Measurements from ENCODE around the gene ZNF516.

The ZNF516 gene

GRCh38 chr18:76449111-76449453 is 46.0 kb downstream of the ZNF516 start:
- Histone ChIP-seq H3F3A (ENCODE audit: control insufficient read depth, insufficient read depth) (0 out of 2 replicates have a peak, but pooled peaks cover 3% of the 10 kb centered on the region), H3K36me3 (ENCODE audit: control insufficient read depth, low read length) (peaks cover 2% of the 10 kb centered on the region), H3K27ac (ENCODE audit: low read depth, low read length) (no peak overlapping the region), H3K79me2 (ENCODE audit: control insufficient read depth, low read length) (peaks cover 100% of the 10 kb centered on the region), H4K20me1 (ENCODE audit: control insufficient read depth, insufficient read depth, low read depth, low read length) (peaks cover 12% of the 10 kb centered on the region; the same call in 1 of the 2 replicates), H3K4me1 (ENCODE audit: control insufficient read depth, low read length) (peaks cover 35% of the 10 kb centered on the region), H3K9me3 (ENCODE audit: control insufficient read depth, insufficient read depth, low read length) (no peaks in the 10 kb centered on the region), H3K4me2 (ENCODE audit: low read length) (no peak overlapping the region), H3K27me3 (ENCODE audit: control insufficient read depth, low read length) (no peaks in the 10 kb centered on the region), H3K9me2 (replicated peaks; ENCODE audit: control insufficient read depth, low read length) (no peaks in the 10 kb centered on the region), H3K4me3 (ENCODE audit: low read length) (no peak overlapping the region)
- no peak for TF ChIP-seq EZH2phosphoT487 (IDR thresholded peaks at IDR 0.05; ENCODE audit: borderline replicate concordance, low read length)
- TF ChIP-seq, protein P1, sequence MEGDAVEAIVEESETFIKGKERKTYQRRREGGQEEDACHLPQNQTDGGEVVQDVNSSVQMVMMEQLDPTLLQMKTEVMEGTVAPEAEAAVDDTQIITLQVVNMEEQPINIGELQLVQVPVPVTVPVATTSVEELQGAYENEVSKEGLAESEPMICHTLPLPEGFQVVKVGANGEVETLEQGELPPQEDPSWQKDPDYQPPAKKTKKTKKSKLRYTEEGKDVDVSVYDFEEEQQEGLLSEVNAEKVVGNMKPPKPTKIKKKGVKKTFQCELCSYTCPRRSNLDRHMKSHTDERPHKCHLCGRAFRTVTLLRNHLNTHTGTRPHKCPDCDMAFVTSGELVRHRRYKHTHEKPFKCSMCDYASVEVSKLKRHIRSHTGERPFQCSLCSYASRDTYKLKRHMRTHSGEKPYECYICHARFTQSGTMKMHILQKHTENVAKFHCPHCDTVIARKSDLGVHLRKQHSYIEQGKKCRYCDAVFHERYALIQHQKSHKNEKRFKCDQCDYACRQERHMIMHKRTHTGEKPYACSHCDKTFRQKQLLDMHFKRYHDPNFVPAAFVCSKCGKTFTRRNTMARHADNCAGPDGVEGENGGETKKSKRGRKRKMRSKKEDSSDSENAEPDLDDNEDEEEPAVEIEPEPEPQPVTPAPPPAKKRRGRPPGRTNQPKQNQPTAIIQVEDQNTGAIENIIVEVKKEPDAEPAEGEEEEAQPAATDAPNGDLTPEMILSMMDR (IDR thresholded peaks at IDR 0.05; ENCODE audit: low read depth, low read length, poor library complexity, severe bottlenecking): no peak

- no peaks in the 10 kb centered on the region for H3K27me3 ChIP-seq (ENCODE audit: control insufficient read depth, low read length)
- TF ChIP-seq, protein P1 (IDR thresholded peaks at IDR 0.05; ENCODE audit: low read depth, low read length, poor library complexity, severe bottlenecking): no peak
- TF ChIP-seq EZH2phosphoT487 (IDR thresholded peaks at IDR 0.05; ENCODE audit: borderline replicate concordance, low read length): no peak
- no peak overlapping the region for H3K4me2 ChIP-seq (ENCODE audit: low read length)
- H3K79me2 ChIP-seq (ENCODE audit: control insufficient read depth, low read length): peaks cover 100% of the 10 kb centered on the region
- no peaks in the 10 kb centered on the region for H3K9me3 ChIP-seq (ENCODE audit: control insufficient read depth, insufficient read depth, low read length)
- 0 out of 2 replicates have a peak, but pooled peaks cover under 1% of the 10 kb centered on the region for H3F3A ChIP-seq (ENCODE audit: control insufficient read depth, insufficient read depth)
- H3K36me3 ChIP-seq (ENCODE audit: control insufficient read depth, low read length): peaks cover 7% of the 10 kb centered on the region
- H3K4me1 ChIP-seq (ENCODE audit: control insufficient read depth, low read length): peaks cover 35% of the 10 kb centered on the region
- peaks cover 15% of the 10 kb centered on the region; the same call in 1 of the 2 replicates for H4K20me1 ChIP-seq (ENCODE audit: control insufficient read depth, insufficient read depth, low read depth, low read length)
- H3K27ac ChIP-seq (ENCODE audit: low read depth, low read length): no peak overlapping the region
- H3K9me2 ChIP-seq (replicated peaks; ENCODE audit: control insufficient read depth, low read length): no peaks in the 10 kb centered on the region
- no peak overlapping the region for H3K4me3 ChIP-seq (ENCODE audit: low read length)
Measured at GRCh38 chr18:76448256-76449110, 46.6 kb downstream of the ZNF516 start.

- TF ChIP-seq EZH2phosphoT487 (IDR thresholded peaks at IDR 0.05; ENCODE audit: borderline replicate concordance, low read length): no peak
- TF ChIP-seq, protein P1 (IDR thresholded peaks at IDR 0.05; ENCODE audit: low read depth, low read length, poor library complexity, severe bottlenecking): no peak
- Histone ChIP-seq H4K20me1 (ENCODE audit: control insufficient read depth, insufficient read depth, low read depth, low read length) (peaks cover 16% of the 10 kb centered on the region; the same call in 1 of the 2 replicates), H3K36me3 (ENCODE audit: control insufficient read depth, low read length) (peaks cover 18% of the 10 kb centered on the region), H3K27me3 (ENCODE audit: control insufficient read depth, low read length) (no peaks in the 10 kb centered on the region), H3K4me2 (ENCODE audit: low read length) (no peak overlapping the region), H3K27ac (ENCODE audit: low read depth, low read length) (no peak overlapping the region), H3K4me1 (ENCODE audit: control insufficient read depth, low read length) (peaks cover 31% of the 10 kb centered on the region), H3F3A (ENCODE audit: control insufficient read depth, insufficient read depth) (no peaks in the 10 kb centered on the region), H3K79me2 (ENCODE audit: control insufficient read depth, low read length) (peaks cover 96% of the 10 kb centered on the region), H3K9me3 (ENCODE audit: control insufficient read depth, insufficient read depth, low read length) (no peaks in the 10 kb centered on the region), H3K9me2 (replicated peaks; ENCODE audit: control insufficient read depth, low read length) (no peaks in the 10 kb centered on the region), H3K4me3 (ENCODE audit: low read length) (no peak overlapping the region)
Measured at GRCh38 chr18:76447258-76447890, 47.7 kb downstream of the ZNF516 start.

All from DOHH2 (cell line).